NCI-H460 (cell line): ENCODE results near the gene NCK1. TPM values are rescaled to one million over a fixed set of nuclear protein-coding genes. Genes with fewer than 3 reads are reported as not detected.
"Not testable (repeated sequence)": the region's sequence is repeated elsewhere in the genome, so short reads cannot be mapped to it uniquely, and the experiment has no call there.

ENCODE experiments used
- DNase-seq: peaks from one replicate; pipeline ENCODE4 v3.0.0-alpha.2; 2016; ENCODE audit warnings: low read depth; ENCODE audit errors: extremely low read depth
- total RNA-seq: library from RNA; depleted of rRNA; stranded (reverse); fragments of >200 nt; shearing (Covaris generic); gene quantifications from 2 replicates; pipeline ENCODE4 v1.2.3, GENCODE V29; 2014; rRNA removed

The NCK1 gene
- total RNA-seq, 1 experiment from 2014 or later = 52.8 TPM

DNA sequence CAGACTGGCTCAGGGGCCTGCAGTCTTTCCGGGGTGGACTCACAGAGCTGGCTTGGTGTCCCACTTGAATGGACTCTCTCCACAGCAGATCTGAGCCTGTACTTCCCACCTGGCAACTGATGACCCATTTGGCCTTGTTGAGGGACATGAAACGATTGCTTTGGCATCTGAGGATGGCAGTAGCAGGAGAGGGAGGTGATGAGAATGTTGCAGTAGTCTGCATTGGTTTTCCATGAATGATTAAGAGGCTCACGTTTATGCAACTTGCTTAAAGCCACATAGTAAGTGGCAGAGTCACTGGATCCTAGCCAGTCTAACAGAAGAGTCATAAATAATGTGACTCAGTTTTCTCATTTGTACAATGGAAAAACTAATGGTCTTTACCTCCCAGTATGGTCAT is 117.7 kb downstream of the NCK1 start:
- DNase-seq = no peak

DNA sequence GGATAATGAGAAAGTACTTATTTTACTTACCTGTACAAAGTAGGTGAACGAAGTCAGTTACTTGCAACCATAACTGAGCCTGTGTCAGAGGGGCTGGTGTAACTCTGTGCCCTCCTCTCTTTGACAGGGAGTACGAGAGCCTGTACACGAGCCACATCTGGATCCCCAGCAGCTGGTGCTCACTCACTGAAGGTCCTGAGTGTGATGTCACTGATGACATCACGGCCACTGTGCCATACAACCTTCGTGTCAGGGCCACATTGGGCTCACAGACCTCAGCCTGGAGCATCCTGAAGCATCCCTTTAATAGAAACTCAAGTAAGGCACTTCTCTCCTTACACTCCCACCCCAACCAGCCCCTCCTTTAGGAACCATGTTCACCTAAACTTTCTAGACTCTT is 120.0 kb downstream of the NCK1 start:
- no peak for DNase-seq

DNA sequence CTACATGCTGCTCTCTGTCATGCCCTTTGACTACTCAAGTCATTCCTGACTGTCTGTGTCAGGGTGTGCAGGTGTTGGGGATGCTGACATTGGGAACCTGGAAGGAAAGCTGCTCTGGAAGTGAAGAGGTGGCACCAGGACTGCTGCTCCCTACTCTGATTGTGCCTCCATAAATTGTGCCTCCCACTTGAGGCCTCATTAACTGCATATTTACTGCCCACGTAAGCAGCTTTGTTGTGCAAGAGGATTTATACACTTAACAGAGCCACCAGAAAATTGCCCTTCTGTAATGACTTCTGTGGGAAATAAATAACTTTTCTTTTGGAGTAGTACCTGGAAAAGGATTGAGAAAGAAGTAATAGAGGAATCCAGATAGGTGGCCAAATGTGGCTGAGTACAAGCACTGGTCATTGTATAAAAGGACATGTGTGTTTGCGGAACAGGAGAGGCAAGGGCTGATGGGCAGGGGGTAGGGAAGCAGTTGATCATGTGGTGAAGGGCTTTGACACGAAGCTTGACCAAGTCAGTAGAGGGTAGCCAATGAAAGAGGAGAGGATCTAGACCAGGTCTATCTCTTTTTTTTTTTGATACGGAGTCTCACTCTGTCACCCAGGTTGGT is 120.6 kb downstream of the NCK1 start:
- DNase-seq = no peak

DNA sequence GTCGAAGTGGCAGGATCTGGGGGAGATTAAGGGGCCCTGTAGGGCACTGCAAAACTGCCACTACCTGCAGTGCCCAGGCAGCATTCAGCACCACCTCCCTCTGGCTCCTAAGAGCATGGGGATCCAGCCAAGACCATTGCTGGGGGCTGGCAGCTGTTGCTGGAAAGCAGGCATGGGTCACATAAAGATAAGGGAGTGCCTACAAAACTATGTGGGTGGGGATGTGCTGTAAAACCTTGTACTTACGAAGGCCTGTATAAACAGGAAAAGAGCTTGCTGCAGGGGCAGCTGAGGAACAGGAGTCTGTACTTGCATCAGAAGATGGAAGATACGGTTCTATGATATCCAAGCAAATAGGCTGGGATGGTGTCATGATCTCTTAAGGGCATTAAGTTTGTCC is 122.8 kb downstream of the NCK1 start:
- no peak for DNase-seq

DNA sequence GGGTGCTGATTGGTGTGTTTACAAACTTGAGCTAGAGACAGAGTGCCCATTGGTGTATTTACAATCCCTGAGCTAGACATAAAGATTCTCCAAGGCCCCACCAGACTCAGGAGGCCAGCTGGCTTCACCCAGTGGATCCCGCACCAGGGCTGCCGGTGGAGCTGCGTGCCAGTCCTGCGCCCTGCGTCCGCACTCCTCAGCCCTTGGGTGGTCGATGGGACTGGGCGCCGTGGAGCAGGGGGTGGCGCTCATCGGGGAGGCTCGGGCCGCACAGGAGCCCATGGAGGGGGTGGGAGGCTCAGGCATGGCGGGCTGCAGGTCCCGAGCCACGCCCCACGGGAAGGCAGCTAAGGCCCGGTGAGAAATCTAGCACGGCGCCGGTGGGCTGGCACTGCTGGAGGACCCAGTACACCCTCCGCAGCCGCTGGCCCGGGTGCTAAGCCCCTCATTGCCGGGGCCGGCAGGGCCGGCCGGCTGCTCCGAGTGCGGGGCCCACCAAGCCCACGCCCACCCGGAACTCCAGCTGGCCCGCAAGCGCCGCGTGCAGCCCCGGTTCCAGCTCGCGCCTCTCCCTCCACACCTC is 125.5 kb downstream of the NCK1 start:
- not testable (repeated sequence) for DNase-seq

DNA sequence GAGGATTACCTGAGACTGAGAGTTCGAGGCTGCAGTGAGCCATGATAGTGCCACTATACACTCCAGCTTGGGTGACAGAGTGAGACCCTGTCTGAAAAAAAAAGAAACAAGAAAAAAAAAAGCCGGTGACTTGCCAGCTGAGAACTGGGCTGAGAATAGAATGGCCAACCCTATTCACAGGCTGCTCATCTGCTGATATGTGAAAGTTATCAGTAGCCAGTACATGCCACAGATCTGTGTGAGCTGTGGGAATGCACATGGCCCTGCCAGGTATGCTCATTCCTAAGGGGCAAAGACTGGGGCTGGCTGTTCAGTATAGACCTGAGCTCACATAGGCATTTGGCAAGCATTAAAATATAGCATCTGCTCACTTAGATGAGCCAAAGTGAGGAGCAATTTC is 126.6 kb downstream of the NCK1 start:
- DNase-seq = no peak

DNA sequence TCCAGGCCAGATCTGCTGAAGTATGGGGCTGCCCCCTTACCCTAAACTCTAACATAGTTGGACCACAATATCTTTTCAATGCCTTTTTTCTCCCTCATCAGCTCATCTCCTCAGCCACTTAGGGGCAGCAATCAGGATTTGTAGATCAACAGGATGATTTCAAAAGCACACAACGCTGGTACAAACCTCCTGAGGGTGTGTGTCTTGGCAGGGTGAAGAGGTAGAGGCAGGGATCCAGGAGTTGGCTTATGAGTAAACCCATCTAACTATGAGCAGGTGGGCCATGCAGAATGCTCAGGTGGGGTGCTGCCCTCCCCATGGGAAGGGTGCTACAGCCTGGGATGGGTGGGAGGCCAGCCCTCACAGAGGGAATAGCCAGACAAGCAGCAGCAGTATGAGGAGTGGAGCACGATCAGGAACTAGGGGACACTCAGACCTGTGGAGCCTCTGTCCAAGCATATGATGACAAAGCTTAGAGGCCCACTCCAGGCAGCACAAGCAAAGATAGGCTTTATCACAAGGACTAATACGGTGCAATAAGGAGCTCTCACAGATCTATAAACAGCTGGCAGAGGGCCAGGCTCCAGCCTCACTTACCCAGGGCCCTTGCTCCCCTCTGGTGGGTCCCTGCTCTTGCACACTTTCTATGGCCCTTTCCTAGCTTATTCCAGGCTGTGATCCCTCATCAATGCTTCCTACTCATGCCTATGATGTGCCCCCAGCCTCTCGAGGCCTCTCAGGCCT is 127.9 kb downstream of the NCK1 start:
- DNase-seq = no peak

DNA sequence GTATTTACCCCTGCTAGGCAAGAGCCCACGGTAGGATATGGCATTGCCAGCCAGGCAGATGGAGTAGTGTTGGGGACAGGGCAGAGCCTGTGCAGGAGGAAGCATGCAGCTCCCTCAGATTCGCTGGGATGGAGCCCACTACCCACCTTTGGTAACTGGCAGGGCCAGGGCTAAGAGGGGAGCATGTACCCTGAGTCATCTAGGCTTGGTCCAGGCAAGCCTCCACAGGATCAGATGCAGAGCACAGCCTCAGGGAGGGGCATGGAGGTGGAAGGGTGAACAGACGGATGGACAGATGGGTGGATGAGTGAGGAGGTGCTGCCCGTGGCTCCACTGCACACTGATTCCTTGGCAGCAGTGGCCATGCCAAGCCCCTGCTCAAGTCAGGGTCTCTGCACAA is 128.8 kb downstream of the NCK1 start:
- no peak for DNase-seq

DNA sequence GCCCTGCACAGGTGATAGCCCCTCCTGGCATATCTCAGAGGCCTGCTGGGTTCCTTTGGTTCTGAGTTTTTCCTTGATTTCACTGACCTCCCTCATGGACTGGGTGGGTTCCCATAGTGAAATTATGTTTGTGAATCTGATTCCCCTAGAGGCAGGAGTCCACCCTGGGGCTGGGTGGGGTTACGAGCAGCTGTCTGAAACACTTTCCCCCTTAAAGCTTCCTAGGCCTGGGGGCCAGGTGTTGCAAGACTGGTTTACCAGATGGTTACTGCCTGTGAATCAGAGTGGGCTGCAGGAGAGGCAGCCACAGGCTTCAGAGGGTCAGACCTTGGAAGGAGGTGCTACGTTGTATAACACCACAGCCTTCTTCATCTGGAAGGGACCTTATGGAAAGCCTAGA is 130.1 kb downstream of the NCK1 start:
- DNase-seq = no peak

DNA sequence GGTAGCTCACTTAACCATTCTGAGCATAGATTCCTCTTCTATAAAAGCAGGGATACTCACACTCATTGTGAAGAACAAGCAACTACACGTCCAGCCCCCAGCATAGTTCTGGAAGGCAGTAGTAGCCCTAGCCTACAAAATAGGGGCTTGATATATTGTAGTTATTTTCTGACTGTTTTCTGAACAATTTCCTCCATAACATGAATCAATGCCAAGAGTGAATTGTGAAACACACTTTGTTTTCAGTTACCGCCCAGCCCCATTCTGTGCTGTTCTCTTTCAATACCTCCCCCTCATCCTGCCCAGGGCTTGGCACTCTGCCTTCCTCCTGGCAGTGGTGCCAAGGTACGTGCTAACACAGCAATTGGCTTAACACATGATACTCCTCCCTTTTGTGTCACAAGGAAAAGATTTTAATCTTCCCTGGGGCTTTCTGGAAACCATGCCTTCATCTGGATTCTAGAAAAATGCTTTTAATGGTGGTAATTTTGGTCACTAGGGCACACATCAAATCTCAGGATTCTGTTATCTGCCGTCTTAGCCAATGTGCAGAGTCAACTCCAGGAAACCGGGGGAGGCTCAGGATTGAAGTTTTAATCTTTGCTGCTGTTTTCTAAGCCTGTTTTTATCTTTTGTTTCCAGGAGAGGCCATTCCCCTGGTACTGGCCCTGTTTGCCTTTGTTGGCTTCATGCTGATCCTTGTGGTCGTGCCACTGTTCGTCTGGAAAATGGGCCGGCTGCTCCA is 132.9 kb downstream of the NCK1 start:
- DNase-seq = no peak

DNA sequence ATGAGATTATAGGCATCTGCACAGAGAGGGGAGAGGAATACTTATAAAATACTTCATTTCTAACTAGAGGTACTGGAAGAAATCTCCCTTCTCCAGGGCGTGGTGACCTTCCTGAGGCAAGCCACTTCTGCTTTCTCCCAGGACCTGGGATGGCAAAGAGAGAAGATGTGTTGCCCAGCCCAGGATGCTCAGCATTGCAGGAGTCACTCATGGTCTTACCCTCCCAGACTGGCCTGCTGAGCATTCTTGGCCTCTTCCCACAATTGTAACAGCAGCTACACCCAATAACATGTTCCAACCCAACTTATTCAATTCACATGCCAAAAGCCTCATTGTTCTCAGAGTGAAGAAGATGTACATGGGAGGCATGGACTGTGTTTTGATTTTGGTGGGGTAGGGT is 133.6 kb downstream of the NCK1 start:
- no peak for DNase-seq

Other genes starting within 250 kb of the NCK1 start
- gene STAG1, start 109.8 kb upstream of the NCK1 start, total RNA-seq = 22.4 and 27.3 TPM in 2 replicates
- 13.7 and 16.2 TPM in 2 replicates for gene SLC35G2, start 43.1 kb upstream of the NCK1 start, total RNA-seq
- 7.1 and 8.8 TPM in 2 replicates for gene IL20RB, start 95.8 kb downstream of the NCK1 start, total RNA-seq